ENCODE measurements around the gene MIEF1.

Gene MIEF1

DNA sequence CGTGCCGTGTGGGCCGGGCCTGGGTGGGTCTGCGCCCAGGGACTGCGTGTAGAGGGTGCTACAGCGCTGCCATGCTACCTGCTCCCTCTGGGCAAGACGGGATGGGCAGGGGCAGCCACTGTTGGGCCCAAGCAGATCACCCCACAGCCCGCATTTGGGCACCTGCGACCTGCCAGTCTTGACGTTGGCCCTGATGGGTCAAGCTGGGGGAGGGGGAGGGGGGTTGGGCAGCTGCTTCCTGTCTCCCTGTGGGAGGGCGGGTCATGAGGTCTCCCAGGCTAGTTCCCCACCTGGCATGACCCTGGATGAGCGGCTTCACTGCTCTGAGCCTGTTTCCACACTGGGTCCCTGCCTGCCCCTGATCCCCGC lies 33.3 kb downstream of the MIEF1 start:
- H3K27ac ChIP-seq (ENCODE audit: low read depth, low read length) = no peak overlapping the region
- no peak overlapping the region for H3K9ac ChIP-seq (ENCODE audit: low read depth, low read length)

DNA sequence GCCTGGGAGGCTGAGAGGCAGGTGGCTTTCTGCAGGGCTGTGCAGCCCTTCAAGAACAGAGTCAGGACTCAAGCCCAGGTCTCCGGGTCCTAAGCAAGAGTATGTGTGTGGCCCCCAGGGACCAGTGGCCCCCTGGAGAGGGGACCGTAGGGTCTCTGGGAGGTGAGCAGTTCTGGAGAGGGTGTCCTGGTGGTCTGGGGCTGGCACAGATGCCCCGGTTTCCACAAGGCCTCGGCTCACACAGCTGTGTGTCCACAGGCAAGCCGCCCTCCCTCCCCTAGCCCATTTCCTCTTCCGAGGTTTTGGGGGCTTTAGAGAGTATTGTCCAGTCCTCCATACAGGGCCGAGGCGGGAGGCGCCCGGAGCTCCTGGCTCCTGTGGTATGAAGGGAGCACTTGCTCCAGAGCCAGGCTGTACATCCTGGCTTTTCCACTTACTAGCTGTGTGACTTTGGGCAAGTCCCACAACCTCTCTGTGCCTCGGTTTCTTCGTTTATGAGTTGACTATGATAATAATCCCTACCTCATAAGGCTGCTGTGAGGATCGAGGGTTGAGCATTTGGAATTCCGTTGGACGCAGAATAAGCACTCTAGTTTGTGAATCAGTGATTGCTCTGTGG lies 33.9 kb downstream of the MIEF1 start:
- no peaks in the 10 kb centered on the region for H3K27me3 ChIP-seq (ENCODE audit: insufficient read depth, low read length)
- peaks cover 34% of the 10 kb centered on the region for H3K4me1 ChIP-seq (ENCODE audit: insufficient read depth, low read length)
- H3K27ac ChIP-seq (ENCODE audit: low read depth, low read length) = no peak overlapping the region
- no peak overlapping the region for H3K4me3 ChIP-seq (ENCODE audit: low read length)
- 92% methylated on average over 15 of the region's 15 CpGs for WGBS
- no peak overlapping the region for H3K9ac ChIP-seq (ENCODE audit: low read depth, low read length)
- H3K9me3 ChIP-seq (ENCODE audit: insufficient read depth, low read depth, low read length) = no peaks in the 10 kb centered on the region
- H3K36me3 ChIP-seq (ENCODE audit: insufficient read depth, low read length) = peaks cover 3% of the 10 kb centered on the region; the same call in 1 of the 2 replicates

More for the DNA sequence above, 33.3 kb downstream of the MIEF1 start:
- H3K27me3 ChIP-seq (ENCODE audit: insufficient read depth, low read length) = no peaks in the 10 kb centered on the region
- peaks cover 36% of the 10 kb centered on the region for H3K4me1 ChIP-seq (ENCODE audit: insufficient read depth, low read length)
- peaks cover 8% of the 10 kb centered on the region for H3K36me3 ChIP-seq (ENCODE audit: insufficient read depth, low read length)
- peak overlapping the region; percentile 32; the same call in 1 of the 2 replicates for H3K4me3 ChIP-seq (ENCODE audit: low read length)
- 42% methylated on average over 13 of the region's 13 CpGs for WGBS
- no peaks in the 10 kb centered on the region for H3K9me3 ChIP-seq (ENCODE audit: insufficient read depth, low read depth, low read length)

DNA sequence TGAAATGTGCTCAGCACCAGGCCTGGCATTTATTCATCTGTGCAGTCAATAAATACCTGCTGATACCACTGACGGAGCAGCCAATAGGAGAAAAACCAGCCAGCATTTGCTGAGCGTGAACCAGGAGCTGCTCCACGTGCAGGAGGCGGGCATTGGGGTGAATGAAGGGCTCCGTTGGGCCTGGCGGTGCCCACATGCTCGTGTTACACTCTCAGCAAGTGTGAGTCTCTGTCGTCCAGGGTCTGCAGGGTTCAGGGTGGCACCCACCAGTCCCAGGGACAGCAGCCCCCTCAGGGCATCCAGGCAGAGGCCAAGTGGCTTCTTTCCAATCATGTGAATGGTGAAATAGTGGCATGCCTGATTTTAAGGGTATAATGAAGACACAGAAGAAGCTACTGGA lies 34.6 kb downstream of the MIEF1 start:
- Histone ChIP-seq H3K27ac (ENCODE audit: low read depth, low read length) (no peak overlapping the region), H3K36me3 (ENCODE audit: insufficient read depth, low read length) (no peaks in the 10 kb centered on the region), H3K9ac (ENCODE audit: low read depth, low read length) (no peak overlapping the region), H3K27me3 (ENCODE audit: insufficient read depth, low read length) (no peaks in the 10 kb centered on the region), H3K4me1 (ENCODE audit: insufficient read depth, low read length) (peaks cover 26% of the 10 kb centered on the region), H3K9me3 (ENCODE audit: insufficient read depth, low read depth, low read length) (no peaks in the 10 kb centered on the region), H3K4me3 (ENCODE audit: low read length) (no peak overlapping the region)
- WGBS = 87% methylated on average over 8 of the region's 8 CpGs

DNA sequence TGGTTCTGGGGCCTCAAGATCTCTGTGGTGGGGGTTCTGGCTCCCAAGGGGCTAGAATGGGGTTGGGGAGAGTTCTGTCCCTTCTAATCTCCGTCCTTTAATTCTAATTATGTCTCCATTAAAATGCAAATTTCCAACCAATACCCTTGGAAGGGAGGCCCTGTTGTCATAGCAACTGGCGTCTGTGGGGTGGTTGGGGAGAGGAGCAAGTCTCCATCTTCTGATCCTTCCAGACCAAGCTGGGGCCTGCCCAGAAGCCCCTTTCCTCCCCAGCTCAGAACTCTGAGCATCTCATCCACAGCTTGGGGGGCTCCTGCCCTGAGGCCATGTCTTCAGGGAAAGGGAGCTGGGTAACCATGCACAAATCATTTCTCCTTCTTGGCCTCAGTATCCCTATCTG lies 35.9 kb downstream of the MIEF1 start:
- H3K9me3 ChIP-seq (ENCODE audit: insufficient read depth, low read depth, low read length) = no peaks in the 10 kb centered on the region
- H3K4me3 ChIP-seq (ENCODE audit: low read length) = no peak overlapping the region
- H3K4me1 ChIP-seq (ENCODE audit: insufficient read depth, low read length) = peaks cover 25% of the 10 kb centered on the region
- no peaks in the 10 kb centered on the region for H3K36me3 ChIP-seq (ENCODE audit: insufficient read depth, low read length)
- H3K27ac ChIP-seq (ENCODE audit: low read depth, low read length) = no peak overlapping the region
- no peaks in the 10 kb centered on the region for H3K27me3 ChIP-seq (ENCODE audit: insufficient read depth, low read length)
- H3K9ac ChIP-seq (ENCODE audit: low read depth, low read length) = no peak overlapping the region
- WGBS = no CpG with 5 or more reads among the region's 2 CpGs

DNA sequence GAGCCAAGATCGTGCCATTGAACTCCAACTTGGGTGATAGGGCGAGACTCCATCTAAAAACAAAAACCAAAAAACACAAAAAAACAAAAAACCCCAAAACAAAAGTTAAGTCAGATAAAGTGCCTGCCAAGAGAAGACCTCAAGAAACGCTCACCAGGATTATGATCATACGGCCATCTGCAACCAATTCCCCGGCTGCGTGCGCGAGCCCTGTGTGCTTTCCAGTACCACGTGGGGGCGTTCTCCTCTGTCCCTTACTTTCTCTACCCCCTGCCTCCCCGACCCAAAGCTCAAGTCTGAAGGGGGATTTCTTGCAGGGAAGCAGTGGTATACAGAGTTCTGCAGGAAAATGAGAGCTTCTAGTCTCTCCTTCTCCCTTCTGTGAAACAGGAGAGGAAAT lies 41.0 kb downstream of the MIEF1 start:
- WGBS = 34% methylated on average over 10 of the region's 11 CpGs

DNA sequence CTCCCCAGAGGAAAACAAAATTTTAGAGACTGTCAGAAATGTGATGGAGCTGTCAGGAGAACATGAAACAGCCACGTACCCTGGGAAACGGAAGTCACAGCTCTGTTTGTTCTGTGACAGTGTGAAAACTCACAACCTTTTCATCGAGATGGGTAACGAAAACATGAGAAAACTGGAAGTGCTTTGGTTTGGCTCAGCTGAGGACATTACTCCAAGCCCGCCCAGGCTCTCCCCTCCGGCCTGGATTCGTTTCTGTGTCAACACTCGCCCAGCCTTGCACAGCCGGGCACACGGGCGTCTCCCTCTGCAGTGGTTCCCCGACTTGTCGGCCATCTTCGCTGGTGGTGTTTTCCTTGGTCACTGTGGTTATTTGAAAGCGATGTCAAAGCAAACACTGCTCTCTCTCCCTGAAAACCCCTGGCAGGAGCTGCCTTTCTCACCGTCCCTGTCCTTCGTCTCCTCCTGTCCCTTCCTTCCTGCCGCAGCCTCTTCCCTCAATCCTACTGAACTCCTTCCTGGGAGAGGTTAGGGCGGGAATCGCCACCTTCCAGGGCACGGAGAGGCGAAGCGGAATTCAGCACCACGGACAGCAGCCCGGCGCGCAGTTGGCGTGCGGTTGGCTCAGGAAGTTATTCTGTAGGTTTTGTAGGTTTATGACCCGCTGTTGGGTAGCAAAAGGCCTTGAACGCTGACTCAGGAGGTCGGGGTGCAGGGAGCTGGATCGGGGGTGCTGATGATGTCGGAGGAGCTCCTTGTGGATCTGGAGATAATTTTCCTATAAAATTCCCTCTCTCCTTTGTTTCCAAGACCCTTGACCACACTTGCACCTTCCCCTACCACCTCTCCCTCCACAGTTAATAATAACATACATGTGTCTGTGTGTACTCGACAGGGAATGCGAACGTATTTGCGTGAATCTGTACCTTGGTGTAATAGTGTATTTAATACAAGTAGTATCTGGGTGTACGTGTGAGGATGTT lies 43.6 kb downstream of the MIEF1 start:
- Histone ChIP-seq H3K4me3 (ENCODE audit: low read length) (no peak overlapping the region), H3K36me3 (ENCODE audit: insufficient read depth, low read length) (no peaks in the 10 kb centered on the region), H3K4me1 (ENCODE audit: insufficient read depth, low read length) (no peaks in the 10 kb centered on the region), H3K27ac (ENCODE audit: low read depth, low read length) (no peak overlapping the region), H3K9ac (ENCODE audit: low read depth, low read length) (no peak overlapping the region), H3K27me3 (ENCODE audit: insufficient read depth, low read length) (peaks cover 33% of the 10 kb centered on the region), H3K9me3 (ENCODE audit: insufficient read depth, low read depth, low read length) (no peaks in the 10 kb centered on the region)
- WGBS = 39% methylated on average over 36 of the region's 39 CpGs

More for the DNA sequence above, 41.0 kb downstream of the MIEF1 start:
- no peaks in the 10 kb centered on the region for H3K4me1 ChIP-seq (ENCODE audit: insufficient read depth, low read length)
- H3K27me3 ChIP-seq (ENCODE audit: insufficient read depth, low read length) = peaks cover 26% of the 10 kb centered on the region
- no peak overlapping the region for H3K9ac ChIP-seq (ENCODE audit: low read depth, low read length)
- H3K36me3 ChIP-seq (ENCODE audit: insufficient read depth, low read length) = no peaks in the 10 kb centered on the region
- no peak overlapping the region for H3K4me3 ChIP-seq (ENCODE audit: low read length)
- H3K27ac ChIP-seq (ENCODE audit: low read depth, low read length) = no peak overlapping the region
- H3K9me3 ChIP-seq (ENCODE audit: insufficient read depth, low read depth, low read length) = no peaks in the 10 kb centered on the region

DNA sequence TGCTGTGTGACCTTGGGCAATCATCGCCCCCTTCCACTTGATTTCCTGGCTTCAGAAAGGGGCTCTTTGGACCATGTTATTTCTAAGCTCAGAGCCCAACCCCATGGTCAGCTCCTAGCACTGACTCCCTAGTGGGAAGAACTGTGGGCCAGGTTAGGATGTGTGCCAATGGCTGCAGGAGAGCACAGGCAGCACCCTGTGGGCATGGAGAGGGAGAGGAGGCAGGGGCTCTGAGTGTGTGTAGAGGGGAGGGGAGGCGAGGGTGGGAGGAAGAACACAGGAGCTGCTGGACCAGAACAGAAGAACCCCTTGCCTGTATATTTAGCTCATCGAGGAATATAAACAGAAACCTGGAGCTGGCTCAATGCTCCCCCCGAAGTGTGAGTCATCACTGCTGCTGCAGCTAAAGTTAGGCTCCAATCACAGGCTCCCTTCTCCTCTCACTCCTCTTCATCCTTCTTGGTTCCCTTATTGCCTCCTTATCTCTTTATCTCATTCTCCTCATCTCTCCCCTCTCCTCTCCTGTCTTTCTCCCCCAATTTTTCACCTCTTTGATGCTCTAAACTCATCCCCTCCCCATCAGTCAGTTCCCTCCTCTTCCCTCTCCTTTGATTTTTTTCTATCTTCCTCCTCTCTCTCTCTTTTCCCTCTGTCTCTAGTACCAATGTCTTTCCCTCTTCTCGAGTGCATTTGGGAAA lies 44.9 kb downstream of the MIEF1 start:
- H3K27ac ChIP-seq (ENCODE audit: low read depth, low read length) = no peak overlapping the region
- H3K9me3 ChIP-seq (ENCODE audit: insufficient read depth, low read depth, low read length) = no peaks in the 10 kb centered on the region
- no peaks in the 10 kb centered on the region for H3K36me3 ChIP-seq (ENCODE audit: insufficient read depth, low read length)
- H3K9ac ChIP-seq (ENCODE audit: low read depth, low read length) = no peak overlapping the region
- WGBS = 59% methylated on average over 5 of the region's 5 CpGs
- peaks cover 33% of the 10 kb centered on the region for H3K27me3 ChIP-seq (ENCODE audit: insufficient read depth, low read length)
- H3K4me3 ChIP-seq (ENCODE audit: low read length) = no peak overlapping the region
- H3K4me1 ChIP-seq (ENCODE audit: insufficient read depth, low read length) = no peaks in the 10 kb centered on the region

DNA sequence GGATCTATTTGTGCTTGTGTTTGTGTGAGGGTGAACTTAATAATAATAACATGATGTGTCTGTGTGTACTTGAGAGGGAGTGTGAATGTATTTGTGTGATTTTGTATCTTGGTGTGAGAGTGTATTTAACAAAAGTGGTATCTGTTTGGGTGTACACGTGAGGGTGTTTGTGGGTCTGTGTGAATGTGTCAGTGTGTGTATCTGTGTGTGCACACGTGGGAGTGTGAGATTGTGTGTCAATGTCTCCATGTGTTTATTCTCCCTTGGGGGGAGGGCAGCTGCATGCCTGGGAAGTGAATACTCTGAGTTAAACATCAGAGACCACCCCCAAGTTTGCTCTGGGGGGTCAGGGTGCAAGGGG lies 45.5 kb downstream of the MIEF1 start:
- 49% methylated on average over 2 of the region's 2 CpGs for WGBS
- H3K4me1 ChIP-seq (ENCODE audit: insufficient read depth, low read length) = no peaks in the 10 kb centered on the region
- no peak overlapping the region for H3K4me3 ChIP-seq (ENCODE audit: low read length)
- no peaks in the 10 kb centered on the region for H3K36me3 ChIP-seq (ENCODE audit: insufficient read depth, low read length)
- H3K9ac ChIP-seq (ENCODE audit: low read depth, low read length) = no peak overlapping the region
- no peaks in the 10 kb centered on the region for H3K9me3 ChIP-seq (ENCODE audit: insufficient read depth, low read depth, low read length)
- peaks cover 33% of the 10 kb centered on the region for H3K27me3 ChIP-seq (ENCODE audit: insufficient read depth, low read length)
- no peak overlapping the region for H3K27ac ChIP-seq (ENCODE audit: low read depth, low read length)

DNA sequence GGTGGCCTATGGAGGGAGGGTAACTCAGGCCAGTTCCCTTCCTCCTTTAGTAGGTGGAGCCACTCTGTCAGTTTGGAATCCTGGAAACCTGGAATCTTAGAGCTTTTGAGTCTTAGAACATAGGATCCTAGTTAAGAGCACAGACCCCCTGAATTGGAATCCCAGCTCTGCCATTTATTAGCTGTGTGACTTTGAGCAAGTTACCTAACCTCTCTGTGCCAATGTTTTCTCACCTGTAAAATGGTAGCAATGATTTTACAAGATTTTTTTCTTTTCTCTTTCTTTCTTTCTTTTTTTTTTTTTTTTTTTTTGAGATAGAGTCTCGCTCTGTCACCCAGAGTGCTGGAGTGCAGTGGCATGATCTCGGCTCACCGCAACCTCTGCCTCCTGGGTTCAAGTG lies 51.3 kb downstream of the MIEF1 start:
- Histone ChIP-seq H3K9ac (ENCODE audit: low read depth, low read length) (no peak overlapping the region), H3K4me3 (ENCODE audit: low read length) (no peak overlapping the region), H3K9me3 (ENCODE audit: insufficient read depth, low read depth, low read length) (no peaks in the 10 kb centered on the region), H3K36me3 (ENCODE audit: insufficient read depth, low read length) (no peaks in the 10 kb centered on the region), H3K27me3 (ENCODE audit: insufficient read depth, low read length) (peaks cover 48% of the 10 kb centered on the region), H3K27ac (ENCODE audit: low read depth, low read length) (no peak overlapping the region), H3K4me1 (ENCODE audit: insufficient read depth, low read length) (0 out of 2 replicates have a peak, but pooled peaks cover 4% of the 10 kb centered on the region)
- WGBS = 66% methylated on average over 3 of the region's 3 CpGs

DNA sequence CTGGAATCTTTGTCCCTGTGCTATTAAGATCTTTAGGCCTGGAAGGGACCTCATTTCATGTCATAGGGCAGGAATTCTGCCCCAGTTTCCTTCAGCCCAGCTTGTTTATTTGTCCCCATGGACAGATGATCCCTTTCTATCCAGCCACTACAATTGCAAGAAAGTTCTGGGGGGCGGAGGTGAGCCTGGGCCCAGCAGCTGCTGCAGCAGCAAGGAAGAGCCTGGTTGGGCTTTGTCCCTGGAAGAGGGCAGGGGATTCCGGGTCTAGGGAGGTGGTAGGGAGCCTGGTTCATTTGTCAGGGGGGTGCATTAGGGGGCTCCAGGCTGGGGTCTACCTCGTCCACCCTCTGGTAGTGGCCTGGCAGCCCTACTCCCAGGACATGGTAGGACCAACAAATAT lies 52.1 kb downstream of the MIEF1 start:
- WGBS = 69% methylated on average over 3 of the region's 3 CpGs
- no peak overlapping the region for H3K4me3 ChIP-seq (ENCODE audit: low read length)
- H3K9ac ChIP-seq (ENCODE audit: low read depth, low read length) = no peak overlapping the region
- no peaks in the 10 kb centered on the region for H3K36me3 ChIP-seq (ENCODE audit: insufficient read depth, low read length)
- H3K4me1 ChIP-seq (ENCODE audit: insufficient read depth, low read length) = 0 out of 2 replicates have a peak, but pooled peaks cover 4% of the 10 kb centered on the region
- H3K27me3 ChIP-seq (ENCODE audit: insufficient read depth, low read length) = peaks cover 55% of the 10 kb centered on the region
- no peak overlapping the region for H3K27ac ChIP-seq (ENCODE audit: low read depth, low read length)
- H3K9me3 ChIP-seq (ENCODE audit: insufficient read depth, low read depth, low read length) = no peaks in the 10 kb centered on the region

Data from HUES64 (cell line).